Measurements from ENCODE around the gene SLC22A23. TPM values are rescaled to one million over a fixed set of nuclear protein-coding genes. Genes with fewer than 3 reads are reported as not detected.
A peak's percentile ranks its signal among the peaks of the same experiment; 100 is the strongest.

Gene SLC22A23
- total RNA-seq, 1 donor from 2014 or later, result 14.6 TPM

DNA sequence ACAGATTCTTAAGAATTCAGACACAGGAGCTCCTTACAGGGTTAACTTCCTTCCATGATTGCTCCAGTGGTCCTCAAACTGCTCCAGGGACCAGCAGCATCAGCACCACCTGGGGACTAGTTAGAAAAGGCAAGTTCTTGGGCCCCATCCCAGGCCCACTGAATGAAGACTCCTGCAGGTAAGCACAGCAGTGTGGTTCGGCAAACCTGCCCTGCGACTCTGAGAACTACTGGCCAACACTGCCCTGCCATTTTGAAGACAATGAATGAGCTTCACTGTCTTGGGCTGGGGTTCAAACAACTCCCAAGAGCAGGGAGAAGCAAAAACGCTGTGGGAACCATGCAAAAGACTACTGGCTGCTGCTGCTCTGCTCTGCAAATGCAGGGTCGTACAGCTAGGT is 39.4 kb downstream of the SLC22A23 start:
- TF ChIP-seq CTCF (conservative IDR thresholded peaks at IDR 0.05), result no peak
- Mint-ChIP-seq H3K36me3 (ENCODE audit: low read depth) (peaks cover 6% of the 10 kb centered on the region), H3K4me3 (no peak overlapping the region), H3K4me1 (peaks cover 44% of the 10 kb centered on the region), H3K9me3 (peaks cover 3% of the 10 kb centered on the region), H3K27ac (ENCODE audit: unreplicated experiment) (no peak overlapping the region), H3K27me3 (ENCODE audit: low read depth) (no peaks in the 10 kb centered on the region)
- no peak for DNase-seq (ENCODE audit: low read depth, low spot score)

DNA sequence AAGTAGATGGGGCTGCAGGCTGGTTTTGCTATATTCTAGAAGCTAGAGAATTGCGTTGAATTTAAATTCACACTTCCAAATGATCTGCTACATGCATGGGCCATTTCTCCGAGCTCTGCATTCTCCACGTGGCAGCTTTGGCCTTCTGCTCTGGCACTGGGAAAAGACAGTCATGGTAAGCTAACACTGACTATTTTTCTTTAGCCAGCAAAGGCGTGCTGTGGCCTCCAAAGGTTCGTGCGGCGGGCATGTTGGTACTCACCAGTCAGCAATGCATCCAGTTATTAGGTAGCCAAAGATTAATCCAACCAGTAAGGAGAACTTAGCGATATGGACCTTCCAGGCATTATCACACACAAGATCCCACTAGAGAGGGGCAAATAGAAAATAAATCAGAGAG is 41.4 kb downstream of the SLC22A23 start:
- Mint-ChIP-seq H3K4me1 (peaks cover 30% of the 10 kb centered on the region), H3K27ac (ENCODE audit: unreplicated experiment) (no peak overlapping the region), H3K27me3 (ENCODE audit: low read depth) (no peaks in the 10 kb centered on the region), H3K36me3 (ENCODE audit: low read depth) (peaks cover 8% of the 10 kb centered on the region), H3K4me3 (peak overlapping the region; percentile 31), H3K9me3 (peaks cover 5% of the 10 kb centered on the region)
- no peak for TF ChIP-seq CTCF (conservative IDR thresholded peaks at IDR 0.05)
- DNase-seq (ENCODE audit: low read depth, low spot score), result no peak

DNA sequence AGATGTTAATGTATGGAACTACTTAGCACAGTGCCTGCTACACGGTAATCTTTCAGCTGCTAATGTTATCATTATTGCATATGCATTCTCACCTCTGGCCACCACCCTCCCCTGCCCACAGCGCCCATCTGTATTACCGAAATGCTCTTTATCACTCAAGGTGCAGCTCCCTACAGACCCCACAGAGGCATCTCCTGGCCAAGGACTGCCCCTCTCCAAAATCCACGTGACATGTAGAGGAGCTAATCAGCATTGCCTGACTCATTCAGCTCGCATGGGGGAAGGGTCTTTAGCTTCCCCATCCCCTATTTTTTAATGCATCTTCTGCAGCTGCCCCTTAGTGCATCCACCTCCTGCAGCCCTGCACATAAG is 41.8 kb downstream of the SLC22A23 start:
- Mint-ChIP-seq H3K9me3 (peaks cover 5% of the 10 kb centered on the region), H3K4me3 (no peak overlapping the region), H3K36me3 (ENCODE audit: low read depth) (peaks cover 8% of the 10 kb centered on the region), H3K27ac (ENCODE audit: unreplicated experiment) (peak overlapping the region; percentile 37), H3K27me3 (ENCODE audit: low read depth) (no peaks in the 10 kb centered on the region), H3K4me1 (peaks cover 29% of the 10 kb centered on the region)
- peak; percentile 5 for TF ChIP-seq CTCF (conservative IDR thresholded peaks at IDR 0.05)
- no peak for DNase-seq (ENCODE audit: low read depth, low spot score)

GRCh38 chr6:3414327-3415081 is 42.3 kb downstream of the SLC22A23 start:
- Mint-ChIP-seq H3K4me1 (peaks cover 25% of the 10 kb centered on the region), H3K9me3 (peaks cover 5% of the 10 kb centered on the region), H3K36me3 (ENCODE audit: low read depth) (peaks cover 8% of the 10 kb centered on the region), H3K27ac (ENCODE audit: unreplicated experiment) (peak overlapping the region; percentile 37), H3K4me3 (no peak overlapping the region), H3K27me3 (ENCODE audit: low read depth) (no peaks in the 10 kb centered on the region)
- DNase-seq (ENCODE audit: low read depth, low spot score), result no peak
- peak; percentile 8 for TF ChIP-seq CTCF (conservative IDR thresholded peaks at IDR 0.05)

DNA sequence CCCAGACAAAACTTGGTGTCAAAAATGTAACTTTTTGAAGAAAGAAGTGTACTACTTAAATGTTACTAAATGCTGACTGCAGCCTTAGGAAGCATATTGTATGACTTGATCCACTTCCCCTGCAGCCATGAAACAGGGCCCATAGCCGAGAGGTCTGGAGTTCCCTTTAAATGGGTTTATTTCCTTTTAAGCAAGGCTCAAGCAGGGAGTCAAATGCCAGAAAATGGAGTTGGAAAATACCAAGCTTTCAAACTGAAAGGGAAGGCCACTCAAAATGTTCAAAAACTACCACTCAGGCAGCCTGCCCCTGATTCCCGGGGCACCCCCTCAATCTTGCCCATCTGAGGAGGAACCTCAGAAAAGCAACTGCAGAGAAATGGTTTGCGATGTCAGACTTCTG is 43.3 kb downstream of the SLC22A23 start:
- Mint-ChIP-seq H3K36me3 (ENCODE audit: low read depth) (peaks cover 8% of the 10 kb centered on the region), H3K4me1 (peaks cover 25% of the 10 kb centered on the region), H3K9me3 (peaks cover 5% of the 10 kb centered on the region), H3K4me3 (no peak overlapping the region), H3K27ac (ENCODE audit: unreplicated experiment) (no peak overlapping the region), H3K27me3 (ENCODE audit: low read depth) (no peaks in the 10 kb centered on the region)
- DNase-seq (ENCODE audit: low read depth, low spot score), result no peak
- no peak for TF ChIP-seq CTCF (conservative IDR thresholded peaks at IDR 0.05)
